Measurements from ENCODE around the gene SERPINI1.
A peak's percentile ranks its signal among the peaks of the same experiment; 100 is the strongest.

Gene SERPINI1

DNA sequence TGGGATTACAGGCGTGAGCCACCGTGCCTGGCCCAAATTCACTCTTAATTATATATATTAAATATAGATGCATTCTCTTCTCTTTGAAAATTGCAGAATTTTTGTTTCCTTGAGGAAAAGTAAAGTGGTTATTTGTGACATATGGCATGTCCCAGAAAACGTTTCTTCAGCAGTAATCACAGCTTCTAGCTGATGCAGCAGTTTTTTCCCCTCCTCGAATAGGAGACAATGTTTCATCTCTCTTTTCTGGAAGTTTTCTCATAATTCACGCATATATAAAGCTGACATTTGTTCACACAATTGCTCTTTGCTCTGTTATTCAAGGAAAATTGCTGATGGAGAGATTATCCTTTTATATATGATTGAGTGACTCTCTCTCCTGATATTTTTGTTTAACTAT, 99.8 kb downstream of the SERPINI1 start:
- Histone ChIP-seq H3K9ac (ENCODE audit: low read depth, low read length) (no peak overlapping the region), H3K4me3 (ENCODE audit: low read length) (no peak overlapping the region), H3K27me3 (ENCODE audit: control insufficient read depth, insufficient read depth, low read length) (no peaks in the 10 kb centered on the region), H3K36me3 (ENCODE audit: insufficient read depth, low read length) (no peaks in the 10 kb centered on the region), H3K4me2 (ENCODE audit: low read length) (no peak overlapping the region), H3K4me1 (ENCODE audit: control insufficient read depth, insufficient read depth, low read length) (no peaks in the 10 kb centered on the region), H3K9me3 (replicated peaks; ENCODE audit: low read length) (no peaks in the 10 kb centered on the region)

- H3K9ac ChIP-seq (ENCODE audit: low read depth, low read length) = no peak overlapping the region
- no peak overlapping the region for H3K4me3 ChIP-seq (ENCODE audit: low read length)
- no peaks in the 10 kb centered on the region for H3K9me3 ChIP-seq (replicated peaks; ENCODE audit: low read length)
- H3K36me3 ChIP-seq (ENCODE audit: insufficient read depth, low read length) = no peaks in the 10 kb centered on the region
- H3K27me3 ChIP-seq (ENCODE audit: control insufficient read depth, insufficient read depth, low read length) = no peaks in the 10 kb centered on the region
- no peak overlapping the region for H3K4me2 ChIP-seq (ENCODE audit: low read length)
- no peaks in the 10 kb centered on the region for H3K4me1 ChIP-seq (ENCODE audit: control insufficient read depth, insufficient read depth, low read length)
Measured at GRCh38 chr3:167835953-167836352, 100.4 kb downstream of the SERPINI1 start.

- no peak overlapping the region for H3K4me2 ChIP-seq (ENCODE audit: low read length)
- H3K4me1 ChIP-seq (ENCODE audit: control insufficient read depth, insufficient read depth, low read length) = no peaks in the 10 kb centered on the region
- no peak overlapping the region for H3K9ac ChIP-seq (ENCODE audit: low read depth, low read length)
- no peaks in the 10 kb centered on the region for H3K36me3 ChIP-seq (ENCODE audit: insufficient read depth, low read length)
- no peaks in the 10 kb centered on the region for H3K9me3 ChIP-seq (replicated peaks; ENCODE audit: low read length)
- no peaks in the 10 kb centered on the region for H3K27me3 ChIP-seq (ENCODE audit: control insufficient read depth, insufficient read depth, low read length)
- H3K4me3 ChIP-seq (ENCODE audit: low read length) = no peak overlapping the region
Measured at GRCh38 chr3:167837466-167837865, 101.9 kb downstream of the SERPINI1 start.

GRCh38 chr3:167839460-167840134, 104.1 kb downstream of the SERPINI1 start:
- Histone ChIP-seq H3K4me2 (ENCODE audit: low read length) (no peak overlapping the region), H3K27me3 (ENCODE audit: control insufficient read depth, insufficient read depth, low read length) (no peaks in the 10 kb centered on the region), H3K9me3 (replicated peaks; ENCODE audit: low read length) (no peaks in the 10 kb centered on the region), H3K36me3 (ENCODE audit: insufficient read depth, low read length) (no peaks in the 10 kb centered on the region), H3K4me1 (ENCODE audit: control insufficient read depth, insufficient read depth, low read length) (no peaks in the 10 kb centered on the region), H3K4me3 (ENCODE audit: low read length) (no peak overlapping the region), H3K9ac (ENCODE audit: low read depth, low read length) (no peak overlapping the region)

DNA sequence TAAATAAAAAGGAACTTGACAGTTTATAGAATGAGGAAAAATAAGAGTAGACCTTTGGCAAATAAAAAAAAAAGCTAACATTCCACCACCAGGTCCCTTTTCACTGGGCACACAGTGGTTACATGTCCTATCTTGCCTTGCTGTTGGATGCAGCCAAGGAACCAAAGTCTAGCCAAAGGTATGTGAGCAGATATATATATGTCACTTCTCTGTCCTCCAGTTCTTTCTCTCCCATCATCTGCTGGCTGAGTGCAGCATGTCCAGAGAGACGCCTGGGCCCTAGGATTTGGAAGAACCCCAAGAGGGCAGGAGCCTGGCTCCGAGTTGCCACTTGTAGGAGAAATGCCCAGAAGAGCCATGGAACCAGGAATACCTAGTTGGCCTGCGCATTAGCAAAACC, 104.7 kb downstream of the SERPINI1 start:
- Histone ChIP-seq H3K4me1 (ENCODE audit: control insufficient read depth, insufficient read depth, low read length) (no peaks in the 10 kb centered on the region), H3K4me2 (ENCODE audit: low read length) (no peak overlapping the region), H3K36me3 (ENCODE audit: insufficient read depth, low read length) (no peaks in the 10 kb centered on the region), H3K4me3 (ENCODE audit: low read length) (no peak overlapping the region), H3K9me3 (replicated peaks; ENCODE audit: low read length) (no peaks in the 10 kb centered on the region), H3K9ac (ENCODE audit: low read depth, low read length) (no peak overlapping the region), H3K27me3 (ENCODE audit: control insufficient read depth, insufficient read depth, low read length) (no peaks in the 10 kb centered on the region)

GRCh38 chr3:167843481-167843880, 108.0 kb downstream of the SERPINI1 start:
- H3K36me3 ChIP-seq (ENCODE audit: insufficient read depth, low read length) = no peaks in the 10 kb centered on the region
- no peak overlapping the region for H3K4me2 ChIP-seq (ENCODE audit: low read length)
- no peaks in the 10 kb centered on the region for H3K9me3 ChIP-seq (replicated peaks; ENCODE audit: low read length)
- H3K4me1 ChIP-seq (ENCODE audit: control insufficient read depth, insufficient read depth, low read length) = no peaks in the 10 kb centered on the region
- H3K27me3 ChIP-seq (ENCODE audit: control insufficient read depth, insufficient read depth, low read length) = no peaks in the 10 kb centered on the region
- H3K9ac ChIP-seq (ENCODE audit: low read depth, low read length) = no peak overlapping the region
- no peak overlapping the region for H3K4me3 ChIP-seq (ENCODE audit: low read length)

- Histone ChIP-seq H3K36me3 (ENCODE audit: insufficient read depth, low read length) (no peaks in the 10 kb centered on the region), H3K9ac (ENCODE audit: low read depth, low read length) (no peak overlapping the region), H3K9me3 (replicated peaks; ENCODE audit: low read length) (no peaks in the 10 kb centered on the region), H3K27me3 (ENCODE audit: control insufficient read depth, insufficient read depth, low read length) (no peaks in the 10 kb centered on the region), H3K4me2 (ENCODE audit: low read length) (no peak overlapping the region), H3K4me3 (ENCODE audit: low read length) (no peak overlapping the region), H3K4me1 (ENCODE audit: control insufficient read depth, insufficient read depth, low read length) (no peaks in the 10 kb centered on the region)
Measured at GRCh38 chr3:167843886-167844285, 108.4 kb downstream of the SERPINI1 start.

DNA sequence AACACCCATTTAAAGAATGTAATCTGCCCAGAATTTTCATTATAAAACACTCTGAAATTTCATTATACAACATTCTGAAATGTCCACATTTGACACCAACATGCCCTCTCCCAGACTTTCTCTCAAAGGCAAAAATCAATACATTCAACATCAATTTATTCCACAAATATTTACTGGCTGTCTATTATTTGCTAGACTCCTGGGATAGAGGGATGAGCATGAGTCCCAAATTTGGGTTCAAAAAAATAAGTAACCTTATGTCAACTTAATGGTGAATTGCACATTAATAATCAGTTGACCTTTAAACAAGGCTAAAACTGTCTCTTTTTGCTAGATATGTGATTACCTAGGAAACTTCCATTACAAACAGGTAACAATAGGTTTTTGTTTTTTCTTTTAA, 109.0 kb downstream of the SERPINI1 start:
- Histone ChIP-seq H3K36me3 (ENCODE audit: insufficient read depth, low read length) (no peaks in the 10 kb centered on the region), H3K4me2 (ENCODE audit: low read length) (no peak overlapping the region), H3K9ac (ENCODE audit: low read depth, low read length) (no peak overlapping the region), H3K4me3 (ENCODE audit: low read length) (no peak overlapping the region), H3K9me3 (replicated peaks; ENCODE audit: low read length) (no peaks in the 10 kb centered on the region), H3K27me3 (ENCODE audit: control insufficient read depth, insufficient read depth, low read length) (no peaks in the 10 kb centered on the region), H3K4me1 (ENCODE audit: control insufficient read depth, insufficient read depth, low read length) (no peaks in the 10 kb centered on the region)

DNA sequence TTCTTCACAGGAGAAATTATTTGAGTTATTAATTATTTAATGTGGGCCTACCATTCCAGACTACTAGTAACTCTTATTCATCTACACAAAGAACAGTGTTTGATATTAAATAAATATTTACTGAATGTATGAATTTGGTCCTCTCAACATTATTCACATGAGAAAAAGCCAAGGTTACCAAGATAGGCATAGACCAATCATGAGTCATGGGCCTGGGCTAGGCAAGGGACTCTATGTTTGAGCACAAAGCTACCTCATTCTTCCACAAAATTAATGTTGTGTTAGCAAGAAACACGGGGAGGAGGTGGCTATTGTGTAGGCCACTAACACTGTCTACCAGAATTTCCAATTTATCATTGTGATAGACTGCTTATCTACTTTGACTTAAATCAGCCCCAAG, 115.7 kb downstream of the SERPINI1 start:
- Histone ChIP-seq H3K27me3 (ENCODE audit: control insufficient read depth, insufficient read depth, low read length) (no peaks in the 10 kb centered on the region), H3K36me3 (ENCODE audit: insufficient read depth, low read length) (no peaks in the 10 kb centered on the region), H3K9ac (ENCODE audit: low read depth, low read length) (no peak overlapping the region), H3K4me1 (ENCODE audit: control insufficient read depth, insufficient read depth, low read length) (peaks cover 21% of the 10 kb centered on the region), H3K9me3 (replicated peaks; ENCODE audit: low read length) (no peaks in the 10 kb centered on the region), H3K4me3 (ENCODE audit: low read length) (no peak overlapping the region), H3K4me2 (ENCODE audit: low read length) (peak overlapping the region; percentile 24)

GRCh38 chr3:167851749-167852148, 116.2 kb downstream of the SERPINI1 start:
- no peaks in the 10 kb centered on the region for H3K9me3 ChIP-seq (replicated peaks; ENCODE audit: low read length)
- H3K4me3 ChIP-seq (ENCODE audit: low read length) = no peak overlapping the region
- H3K9ac ChIP-seq (ENCODE audit: low read depth, low read length) = no peak overlapping the region
- H3K27me3 ChIP-seq (ENCODE audit: control insufficient read depth, insufficient read depth, low read length) = no peaks in the 10 kb centered on the region
- peaks cover 21% of the 10 kb centered on the region for H3K4me1 ChIP-seq (ENCODE audit: control insufficient read depth, insufficient read depth, low read length)
- H3K36me3 ChIP-seq (ENCODE audit: insufficient read depth, low read length) = no peaks in the 10 kb centered on the region
- H3K4me2 ChIP-seq (ENCODE audit: low read length) = peak overlapping the region; percentile 24

- Histone ChIP-seq H3K4me3 (ENCODE audit: low read length) (no peak overlapping the region), H3K27me3 (ENCODE audit: control insufficient read depth, insufficient read depth, low read length) (no peaks in the 10 kb centered on the region), H3K4me1 (ENCODE audit: control insufficient read depth, insufficient read depth, low read length) (peaks cover 21% of the 10 kb centered on the region), H3K36me3 (ENCODE audit: insufficient read depth, low read length) (no peaks in the 10 kb centered on the region), H3K9ac (ENCODE audit: low read depth, low read length) (no peak overlapping the region), H3K4me2 (ENCODE audit: low read length) (peak overlapping the region; percentile 24), H3K9me3 (replicated peaks; ENCODE audit: low read length) (no peaks in the 10 kb centered on the region)
Measured at GRCh38 chr3:167852216-167852615, 116.7 kb downstream of the SERPINI1 start.

DNA sequence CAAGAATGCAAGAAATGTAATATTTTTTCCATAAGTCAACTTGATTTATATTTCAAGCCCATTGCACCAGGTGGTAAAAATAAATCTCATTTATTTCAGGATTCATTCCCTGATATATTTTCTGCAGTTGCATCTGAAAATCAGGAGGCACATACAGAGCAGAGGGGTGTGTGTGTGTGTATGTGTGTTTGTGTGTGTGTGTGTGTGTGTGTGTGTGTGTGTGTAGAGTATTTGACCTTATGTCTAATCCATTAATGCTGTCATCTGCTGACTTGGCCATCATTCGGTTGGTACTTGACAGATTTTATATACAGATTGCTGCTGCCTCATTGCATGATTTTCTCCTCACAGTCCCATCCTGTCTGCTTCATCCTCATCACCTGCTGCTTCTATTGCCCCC, 118.5 kb downstream of the SERPINI1 start:
- H3K9me3 ChIP-seq (replicated peaks; ENCODE audit: low read length) = no peaks in the 10 kb centered on the region
- no peak overlapping the region for H3K9ac ChIP-seq (ENCODE audit: low read depth, low read length)
- no peaks in the 10 kb centered on the region for H3K36me3 ChIP-seq (ENCODE audit: insufficient read depth, low read length)
- peaks cover 21% of the 10 kb centered on the region for H3K4me1 ChIP-seq (ENCODE audit: control insufficient read depth, insufficient read depth, low read length)
- no peak overlapping the region for H3K4me3 ChIP-seq (ENCODE audit: low read length)
- no peak overlapping the region for H3K4me2 ChIP-seq (ENCODE audit: low read length)
- H3K27me3 ChIP-seq (ENCODE audit: control insufficient read depth, insufficient read depth, low read length) = no peaks in the 10 kb centered on the region
